GM06990 (cell line): ENCODE data around the gene KIFBP.
A peak's percentile ranks its signal among the peaks of the same experiment; 100 is the strongest.
"Not testable (repeated sequence)": the region's sequence is repeated elsewhere in the genome, so short reads cannot be mapped to it uniquely, and the experiment has no call there.

Experiments
- DNase-seq: peaks from one replicate; pipeline ENCODE4 v3.0.0-alpha.2; 2011; ENCODE audit not compliant: insufficient read length; ENCODE audit errors: extremely low read depth
- H3K27me3 ChIP-seq: replicated peaks from 2 replicates; pipeline ENCODE4 v1.6.0; 2011; ENCODE audit warnings: low read length; ENCODE audit not compliant: control insufficient read depth, insufficient read depth
- H3K36me3 ChIP-seq: 2 replicates; pipeline ENCODE4 v1.5.1; 2011; ENCODE audit warnings: low read length; ENCODE audit not compliant: control insufficient read depth, insufficient read depth
- H3K4me3 ChIP-seq: replicated peaks from 2 replicates; pipeline ENCODE4 v1.5.1; 2011; ENCODE audit warnings: low read depth, mild to moderate bottlenecking, control low read depth, low read length
- CTCF ChIP-seq: IDR thresholded peaks from 2 replicates; pipeline ENCODE4 v1.5.1; 2011; ENCODE audit warnings: low read length, control low read depth, mild to moderate bottlenecking, inconsistent platforms; ENCODE audit not compliant: insufficient read depth, poor library complexity, severe bottlenecking

KIFBP gene

GRCh38 chr10:68973975-68974374, 14.6 kb upstream of the KIFBP start:
- no peak for DNase-seq
- TF ChIP-seq CTCF = no peak
- H3K36me3 ChIP-seq = peaks cover 30% of the 10 kb centered on the region
- no peaks in the 10 kb centered on the region for H3K27me3 ChIP-seq
- no peak overlapping the region for H3K4me3 ChIP-seq

GRCh38 chr10:68975936-68976473, 12.6 kb upstream of the KIFBP start:
- not testable (repeated sequence) for H3K27me3 ChIP-seq, DNase-seq, H3K4me3 ChIP-seq
- H3K36me3 ChIP-seq = peaks cover 24% of the 10 kb centered on the region

DNA sequence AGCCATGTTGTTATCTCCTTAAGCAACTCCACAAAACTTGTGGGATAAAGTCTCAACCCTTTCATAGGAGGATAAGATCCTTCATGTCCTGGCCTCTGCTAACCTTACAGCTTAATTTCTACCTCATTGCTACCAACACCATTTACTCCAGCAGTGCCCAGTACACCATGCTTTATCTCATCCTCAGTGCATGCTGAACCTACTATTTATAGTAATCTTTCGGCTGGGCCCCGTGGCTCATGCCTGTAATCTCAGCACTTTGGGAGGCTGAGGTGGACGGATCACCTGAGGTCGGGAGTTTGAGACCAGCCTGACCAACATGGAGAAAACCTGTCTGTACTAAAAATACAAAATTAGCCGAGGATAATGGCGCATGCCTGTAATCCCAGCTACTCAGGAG, 8.9 kb upstream of the KIFBP start:
- H3K4me3 ChIP-seq, H3K27me3 ChIP-seq, DNase-seq: not testable (repeated sequence)
- peaks cover 14% of the 10 kb centered on the region for H3K36me3 ChIP-seq

- DNase-seq = no peak
These were observed 7.5 kb upstream of the KIFBP start for GRCh38 chr10:68981074-68981473.

DNA sequence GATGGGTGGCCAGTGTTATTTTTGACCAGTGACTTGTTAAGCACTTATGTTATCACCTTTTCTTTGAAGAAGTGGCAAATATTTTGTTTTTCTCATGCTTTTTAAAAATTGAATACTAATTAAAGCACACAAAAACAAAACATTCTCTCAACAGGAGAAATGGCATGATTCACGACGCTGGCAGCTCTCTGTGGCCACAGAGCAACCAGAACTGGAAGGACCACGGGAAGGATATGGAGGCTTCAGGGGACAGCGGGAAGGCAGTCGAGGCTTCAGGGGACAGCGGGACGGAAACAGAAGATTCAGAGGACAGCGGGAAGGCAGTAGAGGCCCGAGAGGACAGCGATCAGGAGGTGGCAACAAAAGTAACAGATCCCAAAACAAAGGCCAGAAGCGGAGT, 6.2 kb upstream of the KIFBP start:
- no peak for TF ChIP-seq CTCF
- DNase-seq = no peak
- Histone ChIP-seq H3K36me3 (peaks cover 12% of the 10 kb centered on the region), H3K27me3 (no peaks in the 10 kb centered on the region), H3K4me3 (no peak overlapping the region)

More at GRCh38 chr10:68981074-68981473, 7.5 kb upstream of the KIFBP start:
- peaks cover 14% of the 10 kb centered on the region for H3K36me3 ChIP-seq
- TF ChIP-seq CTCF = peak; percentile 30
- H3K27me3 ChIP-seq = no peaks in the 10 kb centered on the region
- H3K4me3 ChIP-seq = no peak overlapping the region

- Histone ChIP-seq H3K4me3 (no peak overlapping the region), H3K36me3 (no peaks in the 10 kb centered on the region; the same call in 1 of the 2 replicates), H3K27me3 (no peaks in the 10 kb centered on the region)
- DNase-seq = no peak
- no peak for TF ChIP-seq CTCF
These were observed 992 bp upstream of the KIFBP start for GRCh38 chr10:68987611-68988010.
